H9 (cell line): ENCODE data around the gene AGXT. TPM values are rescaled to one million over a fixed set of nuclear protein-coding genes. Genes with fewer than 3 reads are reported as not detected.

Experiments used
- DNase-seq: peaks from one replicate; pipeline ENCODE4 v3.0.0-alpha.2; 2017
- H2AFZ ChIP-seq: one replicate; pipeline ENCODE4 v1.6.1; 2013; ENCODE audit warnings: mild to moderate bottlenecking, low read length, control low read depth, moderate library complexity
- H2AK5ac ChIP-seq: 2 replicates; pipeline ENCODE4 v1.6.1; 2013; ENCODE audit warnings: low read length, control low read depth, mixed read lengths; ENCODE audit not compliant: insufficient read length
- H2BK120ac ChIP-seq: one replicate; pipeline ENCODE4 v1.6.1; 2013; ENCODE audit warnings: low read depth, mild to moderate bottlenecking, low read length, control low read depth, inconsistent platforms; ENCODE audit not compliant: poor library complexity, severe bottlenecking
- H2BK12ac ChIP-seq: 2 replicates; pipeline ENCODE4 v1.6.1; 2013; ENCODE audit warnings: low read length, control low read depth, mixed read lengths, low read depth; ENCODE audit not compliant: insufficient read length
- H2BK15ac ChIP-seq: 2 replicates; pipeline ENCODE4 v1.6.1; 2013; ENCODE audit warnings: low read depth, low read length, control low read depth
- H2BK20ac ChIP-seq: one replicate; pipeline ENCODE4 v1.6.1; 2013; ENCODE audit warnings: low read depth, mild to moderate bottlenecking, low read length, control low read depth, inconsistent platforms; ENCODE audit not compliant: poor library complexity, severe bottlenecking
- H2BK5ac ChIP-seq: 2 replicates; pipeline ENCODE4 v1.6.1; 2013; ENCODE audit warnings: low read length, control low read depth, mixed read lengths; ENCODE audit not compliant: insufficient read length
- H3K14ac ChIP-seq: 2 replicates; pipeline ENCODE4 v1.6.1; 2013; ENCODE audit warnings: low read length, control low read depth; ENCODE audit not compliant: insufficient read depth
- H3K18ac ChIP-seq: 2 replicates; pipeline ENCODE4 v1.6.1; 2013; ENCODE audit warnings: low read depth, mild to moderate bottlenecking, mixed read lengths, low read length, control low read depth; ENCODE audit not compliant: insufficient read length
- H3K23ac ChIP-seq: 2 replicates; pipeline ENCODE4 v1.6.1; 2013; ENCODE audit warnings: low read length, control low read depth, mixed read lengths, low read depth; ENCODE audit not compliant: insufficient read length
- H3K23me2 ChIP-seq: 2 replicates; pipeline ENCODE4 v1.6.1; 2013; ENCODE audit warnings: low read depth, mild to moderate bottlenecking, mixed read lengths, low read length, control low read depth; ENCODE audit not compliant: insufficient read length, poor library complexity, severe bottlenecking
- H3K27ac ChIP-seq: 2 replicates; pipeline ENCODE4 v1.5.1; 2013; ENCODE audit warnings: low read length, control low read depth, mixed read lengths, low read depth; ENCODE audit not compliant: insufficient read length
- H3K27me3 ChIP-seq: 2 replicates; pipeline ENCODE4 v1.6.1; 2013; ENCODE audit warnings: low read length, control low read depth, inconsistent platforms; ENCODE audit not compliant: insufficient read depth
- H3K4ac ChIP-seq: 2 replicates; pipeline ENCODE4 v1.6.1; 2013; ENCODE audit warnings: low read depth, mild to moderate bottlenecking, control low read depth, inconsistent platforms, low read length, moderate library complexity
- H3K4me1 ChIP-seq: 2 replicates; pipeline ENCODE4 v1.6.1; 2013; ENCODE audit warnings: low read length, control low read depth, inconsistent platforms; ENCODE audit not compliant: insufficient read depth
- H3K4me2 ChIP-seq: 2 replicates; pipeline ENCODE4 v1.6.1; 2013; ENCODE audit warnings: low read length, control low read depth, mixed read lengths; ENCODE audit not compliant: insufficient read length, insufficient read depth
- H3K56ac ChIP-seq: 2 replicates; pipeline ENCODE4 v1.6.1; 2013; ENCODE audit warnings: low read depth, mild to moderate bottlenecking, mixed read lengths, low read length, control low read depth; ENCODE audit not compliant: insufficient read length
- H3K79me1 ChIP-seq: 2 replicates; pipeline ENCODE4 v1.6.1; 2013; ENCODE audit warnings: low read depth, mild to moderate bottlenecking, moderate library complexity, low read length, control low read depth, inconsistent platforms; ENCODE audit not compliant: insufficient read depth, poor library complexity, severe bottlenecking
- H3K79me2 ChIP-seq: 2 replicates; pipeline ENCODE4 v1.6.1; 2013; ENCODE audit warnings: low read length, control low read depth, inconsistent platforms; ENCODE audit not compliant: insufficient read depth
- H3K9ac ChIP-seq: 2 replicates; pipeline ENCODE4 v1.6.1; 2013; ENCODE audit warnings: low read length, control low read depth, mixed read lengths; ENCODE audit not compliant: insufficient read length; ENCODE audit errors: extremely low read depth
- H3K9me3 ChIP-seq: one replicate; pipeline ENCODE4 v1.6.1; 2013; ENCODE audit warnings: low read depth, low read length, inconsistent platforms; ENCODE audit not compliant: control insufficient read depth
- H3T11ph ChIP-seq: one replicate; pipeline ENCODE4 v1.6.1; 2013; ENCODE audit warnings: mild to moderate bottlenecking, low read length, control low read depth, inconsistent platforms
- H4K20me1 ChIP-seq: one replicate; pipeline ENCODE4 v1.6.1; 2013; ENCODE audit not compliant: control insufficient read depth, insufficient read length, insufficient read depth
- H4K5ac ChIP-seq: 2 replicates; pipeline ENCODE4 v1.6.1; 2013; ENCODE audit warnings: low read depth, mild to moderate bottlenecking, mixed read lengths, low read length, control low read depth; ENCODE audit not compliant: insufficient read length
- H4K8ac ChIP-seq: replicated peaks from 2 replicates; pipeline ENCODE4 v1.6.1; 2013; ENCODE audit warnings: low read length, control low read depth, mixed read lengths, low read depth; ENCODE audit not compliant: insufficient read length
- H4K91ac ChIP-seq: 2 replicates; pipeline ENCODE4 v1.6.1; 2013; ENCODE audit warnings: low read depth, mild to moderate bottlenecking, moderate library complexity, mixed read lengths, low read length, control low read depth; ENCODE audit not compliant: insufficient read length
- H3K27ac Mint-ChIP-seq, 3 experiments: 2 replicates in 2 of 3; 3 replicates in 1 of 3; pipeline ENCODE4 v1.8.0; 2020 to 2021; ENCODE audit warnings: mixed read lengths in 3 of 3, mild to moderate bottlenecking in 1 of 3, moderate library complexity in 1 of 3
- H3K27me3 Mint-ChIP-seq: 2 replicates; pipeline ENCODE4 v1.8.0; 2021; ENCODE audit warnings: low read depth, mild to moderate bottlenecking, moderate library complexity, mixed read lengths
- H3K36me3 Mint-ChIP-seq, 3 experiments: 2 replicates in 2 of 3; 3 replicates in 1 of 3; pipeline ENCODE4 v1.8.0; 2020 to 2021; ENCODE audit warnings: low read depth in 3 of 3, mixed read lengths in 3 of 3; ENCODE audit not compliant: insufficient read depth in 1 of 3
- H3K4me1 Mint-ChIP-seq, 2 experiments: 2 replicates each; pipeline ENCODE4 v1.8.0; 2020; ENCODE audit warnings: mixed read lengths in 2 of 2
- H3K4me3 Mint-ChIP-seq, 2 experiments: 2 replicates in 1 of 2; 3 replicates in 1 of 2; pipeline ENCODE4 v1.8.0; 2020 to 2021; ENCODE audit warnings: mild to moderate bottlenecking in 2 of 2, mixed read lengths in 2 of 2, moderate library complexity in 1 of 2
- H3K9me3 Mint-ChIP-seq, 2 experiments: 2 replicates in 1 of 2; 3 replicates in 1 of 2; pipeline ENCODE4 v1.8.0; 2020; ENCODE audit warnings: mild to moderate bottlenecking in 2 of 2, mixed read lengths in 2 of 2, moderate library complexity in 1 of 2
- WGBS: extraction: QIAGEN DNeasy Blood & Tissue Kit; methylation state at CpG from one replicate; pipeline ENCODE4 v1.1.7; 2013; ENCODE audit warnings: missing lambda C conversion rate, low lambda C conversion rate, mixed read lengths; ENCODE audit not compliant: insufficient read length; ENCODE audit errors: extremely low coverage; 5-methylcytosine and 5-hydroxymethylcytosine counted together
- total RNA-seq: library from RNA; stranded (reverse); gene quantifications from 2 replicates; pipeline ENCODE4 v1.2.1, GENCODE V29; 2021
- TF ChIP-seq, protein P1 (sequence below): fragments of 200-600 bp; sonication (generic); conservative IDR thresholded peaks from 3 replicates; pipeline ENCODE4 v1.8.0; 2021; ENCODE audit warnings: antibody characterized with exemption, mild to moderate bottlenecking

The AGXT gene
- total RNA-seq, 1 experiment from 2014 or later, result not detected

DNA sequence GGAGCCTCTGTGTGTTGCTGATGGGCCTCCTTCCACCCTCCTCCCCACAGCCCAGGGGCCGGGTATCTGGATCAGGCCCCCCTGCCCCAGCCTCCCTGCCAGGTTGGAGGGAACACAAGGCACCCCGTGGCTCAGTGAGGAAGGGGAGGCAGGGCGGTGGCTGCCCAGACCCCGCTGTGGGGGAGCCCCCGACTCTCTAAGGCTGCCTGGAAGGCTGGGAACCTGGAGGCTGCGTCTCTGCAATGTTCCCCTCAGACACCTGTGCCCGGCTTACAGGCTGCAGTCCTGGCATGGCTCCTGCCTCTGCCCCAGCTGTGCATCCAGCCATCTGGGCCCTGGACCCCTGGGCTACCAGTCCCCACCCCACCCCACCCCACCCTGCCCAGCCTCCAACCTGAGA is 27.8 kb downstream of the AGXT start:
- Histone ChIP-seq H3K27ac (no peak overlapping the region), H2BK12ac (no peak overlapping the region), H3K9me3 (no peaks in the 10 kb centered on the region), H2BK5ac (no peak overlapping the region), H2AK5ac (no peak overlapping the region), H4K20me1 (no peaks in the 10 kb centered on the region), H3K9ac (no peak overlapping the region), H3K4ac (no peak overlapping the region), H2BK20ac (no peak overlapping the region), H2BK15ac (no peak overlapping the region), H3K79me1 (no peaks in the 10 kb centered on the region), H4K91ac (no peak overlapping the region), H3K4me1 (no peaks in the 10 kb centered on the region), H3K79me2 (no peaks in the 10 kb centered on the region), H3K18ac (no peak overlapping the region), H3K4me2 (no peak overlapping the region), H4K8ac (no peak overlapping the region), H3K23me2 (no peaks in the 10 kb centered on the region), H2AFZ (no peak overlapping the region), H3K56ac (no peak overlapping the region), H3K27me3 (no peaks in the 10 kb centered on the region), H3K14ac (no peak overlapping the region), H3K23ac (no peak overlapping the region), H2BK120ac (no peak overlapping the region), H4K5ac (no peak overlapping the region), H3T11ph (no peak overlapping the region)
- peaks cover 7 to 8% of the 10 kb centered on the region in 2 experiments; a peak in 3 of 5 replicates for H3K9me3 Mint-ChIP-seq
- TF ChIP-seq, protein P1, sequence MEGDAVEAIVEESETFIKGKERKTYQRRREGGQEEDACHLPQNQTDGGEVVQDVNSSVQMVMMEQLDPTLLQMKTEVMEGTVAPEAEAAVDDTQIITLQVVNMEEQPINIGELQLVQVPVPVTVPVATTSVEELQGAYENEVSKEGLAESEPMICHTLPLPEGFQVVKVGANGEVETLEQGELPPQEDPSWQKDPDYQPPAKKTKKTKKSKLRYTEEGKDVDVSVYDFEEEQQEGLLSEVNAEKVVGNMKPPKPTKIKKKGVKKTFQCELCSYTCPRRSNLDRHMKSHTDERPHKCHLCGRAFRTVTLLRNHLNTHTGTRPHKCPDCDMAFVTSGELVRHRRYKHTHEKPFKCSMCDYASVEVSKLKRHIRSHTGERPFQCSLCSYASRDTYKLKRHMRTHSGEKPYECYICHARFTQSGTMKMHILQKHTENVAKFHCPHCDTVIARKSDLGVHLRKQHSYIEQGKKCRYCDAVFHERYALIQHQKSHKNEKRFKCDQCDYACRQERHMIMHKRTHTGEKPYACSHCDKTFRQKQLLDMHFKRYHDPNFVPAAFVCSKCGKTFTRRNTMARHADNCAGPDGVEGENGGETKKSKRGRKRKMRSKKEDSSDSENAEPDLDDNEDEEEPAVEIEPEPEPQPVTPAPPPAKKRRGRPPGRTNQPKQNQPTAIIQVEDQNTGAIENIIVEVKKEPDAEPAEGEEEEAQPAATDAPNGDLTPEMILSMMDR, result no peak
- no peak overlapping the region for H3K4me3 Mint-ChIP-seq
- peaks cover 9 to 19% of the 10 kb centered on the region in 2 experiments for H3K4me1 Mint-ChIP-seq
- peaks cover 3 to 7% (median 5%) of the 10 kb centered on the region in 3 experiments; a peak in 3 of 7 replicates for H3K36me3 Mint-ChIP-seq
- WGBS, result no CpG with 5 or more reads among the region's 7 CpGs
- DNase-seq, result no peak
- no peak overlapping the region for H3K27ac Mint-ChIP-seq
- peaks cover 2% of the 10 kb centered on the region; the same call in 1 of the 2 replicates for H3K27me3 Mint-ChIP-seq
